OCI-LY3 (cell line): Measurements from ENCODE around the gene TCN2.

Experiments used
- H2AFZ ChIP-seq: fragments of 200-600, 300-600 bp; shearing (Covaris generic); 2 replicates; pipeline ENCODE4 v1.6.0; 2014; ENCODE audit warnings: antibody characterized with exemption, low read depth, low read length
- H3K27ac ChIP-seq: fragments of 200-600, 300-600 bp; sonication (generic); 2 replicates; pipeline ENCODE4 v1.5.1; 2014; ENCODE audit warnings: mild to moderate bottlenecking, low read length, moderate library complexity, mixed read lengths
- H3K27me3 ChIP-seq: fragments of 200-600, 300-600 bp; sonication (generic); 2 replicates; pipeline ENCODE4 v1.6.1; 2014; ENCODE audit warnings: low read depth, low read length, mixed read lengths
- H3K36me3 ChIP-seq: fragments of 200-600, 300-600 bp; sonication (generic); replicated peaks from 2 replicates; pipeline ENCODE3; 2014; ENCODE audit warnings: low read depth, low read length, mixed read lengths
- H3K4me1 ChIP-seq: fragments of 300-600, 200-600 bp; sonication (generic); 2 replicates; pipeline ENCODE4 v1.6.1; 2014; ENCODE audit warnings: low read length, mixed read lengths
- H3K4me2 ChIP-seq: fragments of 200-600, 300-600 bp; sonication (generic); 2 replicates; pipeline ENCODE4 v1.6.1; 2014; ENCODE audit warnings: low read length, mixed read lengths
- H3K4me3 ChIP-seq: fragments of 300-600, 200-600 bp; sonication (generic); 2 replicates; pipeline ENCODE4 v1.5.1; 2014; ENCODE audit warnings: antibody characterized with exemption, mild to moderate bottlenecking, low read length, moderate library complexity
- H3K79me2 ChIP-seq: fragments of 300-600, 200-600 bp; shearing (Covaris generic); 2 replicates; pipeline ENCODE4 v1.6.1; 2014; ENCODE audit warnings: mild to moderate bottlenecking, low read length, mixed read lengths
- H3K9ac ChIP-seq: fragments of 300-600, 200-600 bp; shearing (Covaris generic); 2 replicates; pipeline ENCODE4 v1.6.0; 2014; ENCODE audit warnings: mild to moderate bottlenecking, low read length, moderate library complexity
- H3K9me3 ChIP-seq: fragments of 200-600, 300-600 bp; shearing (Covaris generic); 2 replicates; pipeline ENCODE4 v1.6.1; 2014; ENCODE audit warnings: low read length, mixed read lengths; ENCODE audit not compliant: insufficient read depth
- H4K20me1 ChIP-seq: fragments of 200-600, 300-600 bp; sonication (generic); 2 replicates; pipeline ENCODE4 v1.6.1; 2016; ENCODE audit warnings: low read length, mixed read lengths; ENCODE audit not compliant: insufficient read depth
- CTCF ChIP-seq: fragments of 200-600, 300-600 bp; sonication (generic); IDR thresholded peaks from 2 replicates; pipeline ENCODE4 v1.5.1; 2014; ENCODE audit warnings: antibody characterized with exemption, low read length, low read depth
- EZH2phosphoT487 ChIP-seq: fragments of 200-600 bp; shearing (Covaris generic); IDR thresholded peaks from 2 replicates; pipeline ENCODE4 v1.6.1; 2018; ENCODE audit warnings: antibody characterized with exemption, mixed run types, low read depth

TCN2 gene

GRCh38 chr22:30574095-30574981 lies 32.6 kb upstream of the TCN2 start, which contains the start of gene GAL3ST1:
Gene GAL3ST1, minus strand, starts transcription at chr22:30574665. Its CDS starts 17,273 bp downstream, at chr22:30557392.
- no peak within 1 kb of the TSS for H3K9ac ChIP-seq

GRCh38 chr22:30574997-30575671 lies 31.8 kb upstream of the TCN2 start:
- TF ChIP-seq EZH2phosphoT487, result no peak
- TF ChIP-seq CTCF, result no peak
- no peaks in the 10 kb centered on the region for H3K79me2 ChIP-seq
- H3K4me3 ChIP-seq, result no peak overlapping the region
- H3K27ac ChIP-seq, result no peak overlapping the region
- no peaks in the 10 kb centered on the region for H3K27me3 ChIP-seq
- H3K4me2 ChIP-seq, result no peak overlapping the region
- peaks cover 37% of the 10 kb centered on the region for H3K36me3 ChIP-seq
- no peak overlapping the region for H3K9ac ChIP-seq
- no peak overlapping the region for H2AFZ ChIP-seq
- H3K4me1 ChIP-seq, result no peaks in the 10 kb centered on the region
- H4K20me1 ChIP-seq, result 0 out of 2 replicates have a peak, but pooled peaks cover 8% of the 10 kb centered on the region
- no peaks in the 10 kb centered on the region for H3K9me3 ChIP-seq

More at GRCh38 chr22:30574095-30574981, 32.6 kb upstream of the TCN2 start, which contains the start of gene GAL3ST1:
- Histone ChIP-seq H3K9me3 (no peaks in the 10 kb centered on the region), H3K4me2 (no peak within 1 kb of the TSS), H3K4me3 (no peak within 1 kb of the TSS), H3K36me3 (peaks cover 29% of the 10 kb centered on the region), H3K27me3 (0 out of 2 replicates have a peak, but pooled peaks cover 3% of the 10 kb centered on the region), H3K4me1 (no peaks in the 10 kb centered on the region), H2AFZ (no peak within 1 kb of the TSS), H3K27ac (no peak within 1 kb of the TSS), H4K20me1 (0 out of 2 replicates have a peak, but pooled peaks cover 8% of the 10 kb centered on the region), H3K79me2 (no peaks in the 10 kb centered on the region)
- no peak for TF ChIP-seq EZH2phosphoT487
- TF ChIP-seq CTCF, result no peak

- TF ChIP-seq EZH2phosphoT487 (no peak), CTCF (no peak)
- Histone ChIP-seq H3K27ac (no peak overlapping the region), H3K27me3 (no peaks in the 10 kb centered on the region), H2AFZ (no peak overlapping the region), H3K4me3 (no peak overlapping the region), H3K9me3 (no peaks in the 10 kb centered on the region), H3K4me2 (no peak overlapping the region), H3K36me3 (peaks cover 44% of the 10 kb centered on the region), H4K20me1 (0 out of 2 replicates have a peak, but pooled peaks cover 8% of the 10 kb centered on the region), H3K4me1 (no peaks in the 10 kb centered on the region), H3K79me2 (no peaks in the 10 kb centered on the region), H3K9ac (no peak overlapping the region)
Observed at GRCh38 chr22:30575859-30576258, 31.1 kb upstream of the TCN2 start.

GRCh38 chr22:30578481-30578880 lies 28.5 kb upstream of the TCN2 start:
- Histone ChIP-seq H3K4me1 (no peaks in the 10 kb centered on the region), H2AFZ (no peak overlapping the region), H3K27me3 (no peaks in the 10 kb centered on the region), H3K36me3 (peaks cover 69% of the 10 kb centered on the region), H3K9me3 (no peaks in the 10 kb centered on the region), H4K20me1 (peaks cover 14% of the 10 kb centered on the region; the same call in 1 of the 2 replicates), H3K27ac (no peak overlapping the region), H3K79me2 (no peaks in the 10 kb centered on the region), H3K9ac (no peak overlapping the region), H3K4me2 (no peak overlapping the region), H3K4me3 (no peak overlapping the region)
- TF ChIP-seq CTCF (no peak), EZH2phosphoT487 (no peak)
